GM20431 (cell line): ENCODE data around the gene SPG7.
"Not testable (repeated sequence)": the region's sequence is repeated elsewhere in the genome, so short reads cannot be mapped to it uniquely, and the experiment has no call there.

Experiments used
- in situ Hi-C: fragments of 300-500 bp; cut with MseI, MboI; formaldehyde crosslinking; loops from one replicate; pipeline ENCODE4 v1.15.0; 2020; ENCODE audit warnings: low sequenced_read_pairs; ENCODE audit not compliant: unreplicated experiment

Gene SPG7

DNA sequence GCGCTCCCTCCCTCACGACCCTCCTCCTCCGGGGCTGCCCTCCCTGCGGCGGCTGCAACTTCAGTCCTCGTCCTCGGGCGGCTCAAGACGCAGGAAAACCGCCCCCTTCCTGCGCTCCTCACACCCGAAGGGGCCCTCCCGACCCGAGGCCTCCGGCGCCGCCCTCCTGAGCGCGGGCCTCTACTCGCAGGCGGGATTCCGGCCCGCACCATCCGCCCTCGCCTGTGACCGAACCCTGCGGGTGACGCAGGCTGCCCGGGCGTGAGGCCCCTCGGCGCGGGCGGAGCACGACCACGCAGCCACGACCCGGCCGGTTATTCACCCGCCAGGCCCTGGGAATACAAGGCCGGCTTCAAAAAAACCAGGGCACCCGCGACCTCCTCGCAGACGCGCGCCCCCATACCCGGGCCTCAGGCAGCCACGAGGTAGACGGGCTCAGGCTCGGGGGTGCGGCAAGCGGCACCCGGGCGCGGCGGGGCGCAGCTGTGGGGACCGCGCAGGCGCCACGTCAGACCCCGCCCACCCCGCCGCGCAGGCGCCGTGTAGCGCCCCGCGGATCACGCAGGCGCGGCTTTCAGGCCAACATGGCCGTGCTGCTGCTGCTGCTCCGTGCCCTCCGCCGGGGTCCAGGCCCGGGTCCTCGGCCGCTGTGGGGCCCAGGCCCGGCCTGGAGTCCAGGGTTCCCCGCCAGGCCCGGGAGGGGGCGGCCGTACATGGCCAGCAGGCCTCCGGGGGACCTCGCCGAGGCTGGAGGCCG, at the start of gene SPG7:
Gene SPG7, plus strand, starts transcription at position 570 of the 757 bp plus-strand sequence. Its CDS starts 15 bp downstream, at position 585.
- in situ Hi-C loops = no loop called here

DNA sequence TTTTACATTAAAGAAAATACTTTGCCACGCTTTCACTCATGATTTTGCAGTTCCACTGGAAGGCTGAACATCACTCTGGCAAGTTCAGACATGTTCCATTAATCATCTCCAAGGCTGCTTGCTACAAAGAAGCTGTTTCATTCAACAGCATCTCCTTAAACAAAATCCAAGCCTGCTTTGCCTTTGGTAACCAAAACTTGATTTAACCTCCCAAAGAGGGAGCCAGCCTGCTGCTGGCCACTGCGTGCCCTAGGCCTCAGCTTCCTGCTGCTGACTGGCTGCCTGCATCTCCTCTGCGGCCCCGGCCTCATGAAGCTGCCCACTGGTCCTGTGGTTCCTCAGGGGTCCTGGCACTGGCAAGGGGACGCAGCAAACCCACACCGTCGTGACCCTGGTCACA, 49.7 kb upstream of the SPG7 start:
- in situ Hi-C loops = no loop called here

DNA sequence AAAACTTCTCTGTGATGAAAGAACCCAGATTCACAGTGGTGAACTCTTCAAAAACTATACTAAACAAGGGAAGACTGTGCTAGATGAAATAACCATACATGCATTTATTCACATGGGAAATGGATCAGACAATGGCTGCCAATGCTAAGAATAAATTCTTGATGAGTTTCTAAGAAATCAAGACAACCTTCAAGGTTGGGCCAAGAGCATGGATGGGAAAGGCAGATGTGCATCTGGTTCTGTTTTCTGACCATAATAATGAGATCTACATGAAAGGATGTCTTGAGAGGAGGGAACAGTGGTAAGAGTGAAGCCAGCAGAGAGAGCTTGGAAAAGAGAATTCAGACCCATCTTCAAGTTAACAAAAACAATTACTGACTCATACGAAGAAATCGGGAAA, 49.2 kb upstream of the SPG7 start:
- in situ Hi-C loops = no loop called here

DNA sequence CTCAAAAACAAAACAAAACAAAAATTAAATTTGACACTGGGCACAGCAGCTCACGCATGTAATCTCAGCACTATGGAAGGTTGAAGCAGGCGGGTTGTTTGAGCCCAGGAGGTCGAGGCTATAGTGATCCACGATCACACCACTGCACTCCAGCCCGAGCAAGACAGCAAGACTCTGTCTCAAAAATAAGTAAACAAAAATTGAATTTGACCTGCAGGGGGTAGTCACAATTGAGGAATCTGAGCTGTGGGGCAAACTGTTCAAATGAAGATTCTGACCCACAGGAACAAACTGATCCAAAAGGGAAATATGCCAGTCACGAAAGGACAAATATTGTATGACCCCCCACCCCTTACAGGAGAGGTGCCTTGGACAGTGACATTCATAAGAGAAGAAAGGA, 47.6 kb upstream of the SPG7 start:
- in situ Hi-C loops = no loop called here

DNA sequence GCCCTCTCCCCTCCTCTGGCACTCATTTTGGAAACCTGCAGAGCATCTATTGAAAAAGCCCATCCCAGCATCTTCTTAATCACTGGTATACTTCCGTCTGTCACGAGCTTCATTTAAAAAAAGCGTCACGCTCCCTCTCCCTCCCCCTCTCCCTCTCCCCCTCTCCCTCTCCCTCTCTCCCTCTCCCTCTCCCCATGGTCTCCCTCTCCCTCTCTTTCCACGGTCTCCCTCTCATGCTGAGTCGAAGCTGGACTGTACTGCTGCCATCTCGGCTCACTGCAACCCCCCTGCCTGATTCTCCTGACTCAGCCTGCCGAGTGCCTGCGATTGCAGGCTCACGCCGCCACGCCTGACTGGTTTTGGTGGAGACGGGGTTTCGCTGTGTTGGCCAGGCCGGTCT, 46.3 kb upstream of the SPG7 start:
- in situ Hi-C loops = not testable (repeated sequence)

DNA sequence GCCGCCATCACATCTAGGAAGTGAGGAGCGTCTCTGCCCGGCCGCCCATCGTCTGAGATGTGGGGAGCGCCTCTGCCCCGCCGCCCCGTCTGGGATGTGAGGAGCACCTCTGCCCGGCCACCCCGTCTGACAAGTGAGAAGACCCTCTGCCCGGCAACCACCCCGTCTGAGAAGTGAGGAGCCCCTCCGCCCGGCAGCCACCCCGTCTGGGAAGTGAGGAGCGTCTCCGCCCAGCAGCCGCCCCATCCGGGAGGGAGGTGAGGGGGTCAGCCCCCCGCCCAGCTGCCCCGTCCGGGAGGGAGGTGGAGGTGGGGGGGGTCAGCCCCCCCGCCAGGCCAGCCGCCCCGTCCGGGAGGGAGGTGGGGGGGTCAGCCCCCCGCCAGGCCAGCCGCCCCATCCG, 45.6 kb upstream of the SPG7 start:
- in situ Hi-C loops = not testable (repeated sequence)

DNA sequence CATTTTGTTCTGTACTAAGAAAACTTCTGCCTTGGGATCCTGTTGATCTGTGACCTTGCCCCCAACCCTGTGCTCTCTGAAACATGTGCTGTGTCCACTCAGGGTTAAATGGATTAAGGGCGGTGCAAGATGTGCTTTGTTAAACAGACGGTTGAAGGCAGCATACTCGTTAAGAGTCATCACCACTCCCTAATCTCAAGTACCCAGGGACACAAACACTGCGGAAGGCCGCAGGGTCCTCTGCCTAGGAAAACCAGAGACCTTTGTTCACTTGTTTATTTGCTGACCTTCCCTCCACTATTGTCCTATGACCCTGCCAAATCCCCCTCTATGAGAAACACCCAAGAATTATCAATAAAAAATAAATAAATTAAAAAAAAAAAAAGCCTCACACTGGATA, 44.9 kb upstream of the SPG7 start:
- in situ Hi-C loops = not testable (repeated sequence)

DNA sequence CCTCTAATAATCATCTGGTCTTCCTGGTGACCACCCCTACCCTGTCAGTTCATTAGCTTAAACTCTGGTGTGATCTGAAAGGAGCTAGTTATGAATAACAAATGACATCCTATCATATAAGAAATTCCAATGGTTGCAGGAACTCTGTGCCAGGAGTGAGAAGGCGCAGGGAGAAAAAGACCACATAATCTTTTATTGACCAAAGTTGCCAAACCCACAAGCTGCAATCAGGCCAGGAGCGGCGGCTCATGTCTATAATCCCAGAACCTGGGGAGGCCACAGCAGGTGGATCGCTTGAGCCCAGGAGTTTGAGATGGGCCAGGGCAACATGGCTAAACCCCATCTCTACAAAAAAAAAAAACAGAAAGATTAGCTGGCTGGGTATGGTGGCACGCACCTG, 41.3 kb upstream of the SPG7 start:
- in situ Hi-C loops = no loop called here

DNA sequence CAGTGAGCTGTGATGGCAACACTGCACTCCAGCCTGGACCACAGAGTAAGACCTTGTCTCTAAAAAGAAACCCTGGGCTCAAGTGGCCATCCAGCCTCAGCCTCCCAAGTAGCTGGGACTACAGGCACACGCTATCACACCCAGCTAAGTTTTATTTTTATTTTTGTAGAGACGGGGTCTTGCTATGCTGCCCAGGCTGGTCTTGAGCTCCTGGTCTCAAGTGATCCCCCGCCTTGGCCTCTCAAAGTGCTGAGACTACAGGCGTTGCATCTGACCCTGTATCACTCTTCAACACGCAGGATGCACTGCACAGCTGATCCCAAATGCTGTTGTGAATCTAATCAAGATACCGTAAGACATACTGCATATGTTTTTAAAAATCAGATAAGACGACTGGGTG, 40.8 kb upstream of the SPG7 start:
- in situ Hi-C loops = no loop called here

DNA sequence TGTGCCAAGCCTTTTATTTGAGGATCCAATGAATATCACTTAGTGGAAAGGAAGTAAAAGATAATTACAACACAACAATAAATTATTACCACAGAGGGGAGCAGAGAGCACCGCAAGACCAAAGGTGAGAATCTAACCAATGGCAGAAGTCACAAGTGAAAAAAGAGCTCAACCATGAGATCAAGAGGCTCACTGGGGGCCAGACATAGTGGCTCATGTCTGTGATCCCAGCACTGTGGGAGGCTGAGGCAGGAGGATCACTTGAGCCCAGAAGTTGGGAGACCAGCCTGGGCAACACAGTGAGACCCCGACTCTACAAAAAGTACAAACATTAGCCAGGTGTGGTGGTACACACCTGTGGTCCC, 35.5 kb upstream of the SPG7 start:
- in situ Hi-C loops = no loop called here

DNA sequence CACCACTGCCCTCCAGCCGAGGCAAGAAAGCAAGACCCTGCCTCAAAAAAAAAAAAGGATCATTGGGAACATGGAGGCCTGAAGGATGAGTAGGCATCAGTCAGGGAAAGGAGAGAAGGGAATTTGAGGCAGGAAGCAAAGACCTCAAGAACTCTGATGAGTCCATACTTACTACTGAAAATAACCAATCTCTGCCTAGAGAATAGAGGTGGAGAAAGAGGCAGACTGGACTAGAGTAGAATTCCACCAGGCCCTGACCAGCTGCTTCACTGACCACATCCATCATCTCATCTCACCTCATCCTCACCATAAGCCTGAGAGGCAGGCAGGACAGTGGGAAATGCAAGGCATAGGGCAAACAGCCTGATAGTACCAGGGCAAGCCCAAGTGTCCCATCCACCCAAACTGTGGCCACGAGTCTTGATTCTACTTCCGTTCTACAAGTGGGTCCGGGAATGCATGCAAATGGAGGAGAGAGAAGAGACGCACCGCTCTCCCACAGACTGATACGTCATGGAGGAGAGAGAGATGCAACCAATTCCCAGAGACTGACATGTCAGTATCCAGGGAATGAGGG, 35.0 kb upstream of the SPG7 start:
- in situ Hi-C loops = no loop called here

DNA sequence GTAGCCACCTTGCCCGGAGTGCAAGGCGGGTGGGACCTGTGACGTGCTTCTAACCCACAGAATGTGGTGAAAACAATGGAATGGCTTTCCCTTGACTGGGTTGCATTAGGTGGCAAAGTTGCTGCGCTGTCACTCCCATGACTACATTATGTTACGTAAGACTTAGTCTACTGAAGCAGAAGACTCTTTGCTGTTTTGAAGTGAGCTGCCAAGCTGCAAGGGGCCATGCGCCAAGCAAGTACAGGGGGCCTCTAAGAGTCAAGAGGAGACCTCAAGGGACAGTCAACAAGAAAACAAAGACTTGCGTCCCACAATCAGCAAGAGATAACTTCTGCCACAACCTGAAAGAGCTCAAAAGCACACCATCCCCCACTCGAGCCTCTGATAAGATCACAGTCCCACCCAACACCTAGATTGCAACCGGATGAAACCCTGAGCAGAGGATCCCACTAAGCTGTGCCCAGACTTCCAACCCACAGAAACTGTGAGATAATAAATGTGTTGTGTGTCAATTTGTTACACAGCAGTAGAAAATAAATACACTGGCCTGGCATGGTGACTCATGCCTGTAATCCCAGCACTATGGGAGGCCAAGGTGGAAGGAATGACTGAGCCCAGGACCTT, 34.3 kb upstream of the SPG7 start:
- in situ Hi-C loops = no loop called here

DNA sequence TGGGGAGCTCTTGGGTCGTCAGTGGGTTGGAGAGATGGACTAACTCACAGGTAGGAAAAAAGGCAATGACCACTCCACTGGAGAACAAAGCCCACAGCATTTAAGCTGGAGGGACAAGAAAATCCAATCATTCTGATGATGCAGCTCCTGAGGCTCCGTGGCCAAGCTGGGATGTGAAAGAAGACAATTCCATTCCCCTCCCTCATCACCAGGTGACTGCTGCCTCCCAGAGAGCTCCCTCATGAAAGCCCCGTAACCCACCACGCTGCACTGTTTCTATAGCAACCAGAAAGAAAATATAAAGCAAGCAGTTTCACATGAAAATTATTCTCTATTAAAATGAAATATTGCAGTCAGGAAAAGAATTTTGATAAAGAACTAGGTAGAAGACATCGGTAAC, 33.1 kb upstream of the SPG7 start:
- in situ Hi-C loops = no loop called here

DNA sequence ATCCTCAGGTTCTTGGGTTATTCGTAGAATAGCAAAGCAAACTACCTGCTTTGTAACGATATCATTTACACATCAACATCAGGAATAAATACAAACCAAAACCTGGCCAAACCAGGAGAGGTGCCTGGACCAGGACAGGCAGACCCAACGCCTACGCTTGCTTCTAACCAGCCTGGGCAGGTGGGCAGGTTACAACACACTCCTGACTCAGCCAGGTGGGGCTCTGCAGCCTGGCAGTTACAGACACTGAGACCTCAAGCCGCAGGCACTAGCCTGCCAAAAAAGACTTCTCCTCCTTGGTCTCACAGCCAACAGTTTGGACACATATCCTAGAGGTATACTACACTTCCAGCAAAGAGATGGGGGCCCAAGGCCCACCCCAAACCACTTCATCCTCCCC, 31.8 kb upstream of the SPG7 start:
- in situ Hi-C loops = no loop called here

DNA sequence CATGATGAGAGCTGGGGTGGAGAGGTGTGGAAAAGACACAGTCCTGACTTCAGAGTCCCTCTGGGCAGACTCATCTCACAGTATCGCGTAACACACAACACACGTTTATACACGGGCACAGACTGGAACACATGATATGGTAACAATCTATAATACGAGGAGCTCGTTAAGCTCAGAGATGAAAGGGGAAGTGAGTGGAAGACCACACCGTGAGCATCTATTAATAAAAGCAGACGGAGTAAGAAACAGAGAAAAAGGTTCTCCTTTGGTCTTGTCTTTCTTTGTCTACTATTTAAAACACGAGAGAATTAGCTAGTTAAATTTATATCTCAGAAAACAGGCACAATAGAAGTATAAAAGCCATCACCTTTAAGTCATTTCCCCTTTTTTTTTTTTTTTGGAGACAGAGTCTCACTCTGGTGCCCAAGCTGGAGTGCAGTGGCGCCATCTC, 31.4 kb upstream of the SPG7 start:
- in situ Hi-C loops = no loop called here

DNA sequence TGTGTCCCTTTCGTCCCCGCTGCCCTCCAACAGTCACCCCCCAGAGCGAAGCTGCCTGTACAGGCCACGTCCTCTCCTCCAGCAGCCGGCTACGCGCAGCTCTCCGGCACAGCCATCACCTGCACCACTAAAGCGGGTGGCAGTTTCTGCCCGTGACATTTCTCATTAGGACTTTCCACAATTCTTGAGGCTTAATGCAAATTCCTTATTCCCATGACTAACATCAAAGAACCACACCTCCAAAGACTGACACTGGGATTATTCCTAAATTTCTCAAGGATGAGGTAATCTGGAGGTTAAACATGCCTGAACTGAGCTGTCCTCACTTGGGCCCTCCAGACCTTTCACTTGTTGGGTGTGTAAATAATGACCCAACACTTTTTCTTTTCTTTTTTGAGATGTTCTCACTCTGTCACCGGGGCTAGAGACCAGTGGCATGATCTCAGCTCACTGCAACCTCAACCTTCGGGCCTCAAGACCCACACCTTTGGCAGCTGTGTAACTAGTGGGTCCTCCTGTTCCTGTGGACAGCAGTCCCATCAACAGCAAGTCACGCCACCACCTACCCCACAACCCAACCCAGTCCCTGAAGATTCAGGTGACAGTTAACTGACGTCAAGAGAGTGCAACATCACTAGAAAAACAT, 29.5 kb upstream of the SPG7 start:
- in situ Hi-C loops = no loop called here

DNA sequence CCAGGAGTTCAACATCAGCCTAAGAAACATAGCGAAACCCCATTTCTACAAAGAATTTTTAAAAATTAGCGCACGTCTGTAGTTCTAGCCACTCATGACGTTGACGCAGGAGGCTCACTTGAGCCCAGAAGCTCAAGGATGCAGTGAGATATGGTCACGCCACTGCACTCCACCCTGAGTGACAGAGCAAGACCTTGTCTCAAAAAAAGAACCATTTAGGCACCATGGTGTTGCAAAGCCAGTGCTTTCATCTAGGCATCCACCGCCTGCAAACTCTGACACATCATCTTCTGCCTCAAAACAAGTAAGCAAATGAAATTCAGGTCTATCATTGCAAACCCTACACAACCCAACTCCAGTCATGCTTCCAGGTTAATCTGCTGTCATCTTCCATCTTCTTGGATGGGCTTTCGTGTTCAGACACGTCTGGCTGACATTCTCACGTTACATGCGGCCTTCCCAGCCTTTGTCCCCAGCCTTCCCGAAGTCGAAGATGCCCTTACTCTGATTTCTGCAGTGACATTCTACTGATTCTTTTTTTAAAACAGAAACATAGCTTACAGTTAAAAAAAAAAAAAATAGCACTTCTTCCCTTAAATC, 26.7 kb upstream of the SPG7 start:
- in situ Hi-C loops = no loop called here

DNA sequence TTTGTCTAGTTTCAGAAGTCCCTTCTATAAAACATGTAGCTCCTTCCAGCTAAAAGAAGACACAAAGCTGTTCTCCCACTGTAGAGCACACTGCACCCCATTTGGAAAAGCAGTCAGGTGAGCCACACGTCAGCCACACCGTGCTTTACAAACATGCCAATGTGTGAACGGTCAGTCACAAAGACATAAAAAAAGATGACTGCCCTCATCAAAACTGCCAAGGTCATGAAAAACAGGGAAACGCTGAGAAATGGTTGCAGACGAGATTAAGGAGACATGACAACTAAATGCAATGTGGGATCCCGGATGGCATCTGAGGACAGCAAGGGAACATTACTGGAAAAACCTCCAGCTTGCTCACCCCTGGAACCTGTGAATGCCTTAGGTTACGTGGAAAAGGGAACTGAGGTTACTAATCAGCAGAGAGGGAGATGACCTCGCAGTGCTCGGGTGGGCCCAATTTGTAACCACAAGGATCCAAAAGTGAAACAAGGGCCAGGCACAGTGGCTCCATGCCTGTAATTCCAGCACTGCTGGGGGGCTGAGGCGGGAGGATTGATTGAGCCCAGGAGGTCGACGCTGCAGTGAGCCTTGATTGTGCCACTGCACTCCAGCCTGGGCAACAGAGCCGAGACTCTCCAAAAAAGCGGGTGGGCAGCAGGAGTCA, 25.9 kb upstream of the SPG7 start:
- in situ Hi-C loops = no loop called here

DNA sequence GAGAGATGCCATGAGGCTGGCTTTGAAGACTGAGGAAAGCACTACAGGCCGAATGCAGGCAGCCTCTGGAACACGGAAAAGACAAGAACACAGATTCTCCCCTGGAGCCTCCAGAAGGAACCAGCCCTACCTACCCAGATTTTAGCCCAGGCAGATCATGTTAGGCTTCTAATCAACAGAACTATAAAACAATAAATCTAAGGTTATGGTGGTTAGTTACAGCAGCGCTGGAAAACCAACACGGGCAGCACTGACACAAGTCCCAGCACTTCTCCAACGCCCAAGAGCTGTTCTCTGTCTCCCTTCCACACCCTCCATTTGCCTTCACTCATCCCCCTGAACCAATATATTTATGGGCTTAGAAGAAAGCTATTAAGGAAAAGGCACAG, 25.4 kb upstream of the SPG7 start:
- in situ Hi-C loops = no loop called here

DNA sequence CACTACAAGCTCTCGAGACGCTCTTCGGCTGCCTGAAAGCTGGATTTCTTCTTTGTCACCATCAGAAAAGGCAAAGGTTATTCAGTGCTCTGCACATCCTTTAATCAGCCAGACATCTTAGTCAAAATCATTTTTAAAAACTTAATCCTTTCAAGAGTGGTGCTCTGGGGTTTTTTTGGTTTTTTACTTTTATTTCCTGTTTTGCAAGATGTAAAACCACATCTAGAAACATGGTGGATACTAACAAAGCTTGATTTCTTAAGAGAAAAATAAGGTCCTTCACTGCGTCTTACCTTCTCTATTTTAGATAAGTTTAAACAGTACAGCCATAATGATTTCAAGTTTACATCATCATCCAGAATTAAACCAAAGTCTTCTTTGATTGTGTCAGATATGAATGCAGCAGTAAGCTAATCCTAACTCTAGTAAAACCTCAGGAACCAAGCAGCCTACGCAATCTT, 24.1 kb upstream of the SPG7 start:
- in situ Hi-C loops = no loop called here
